Upper lobe of right lung (tissue), 1 donor: ENCODE data around the gene DHRS7B. TPM values are rescaled to one million over a fixed set of nuclear protein-coding genes. Genes with fewer than 3 reads are reported as not detected.
"Not testable (repeated sequence)": the region's sequence is repeated elsewhere in the genome, so short reads cannot be mapped to it uniquely, and the experiment has no call there.

Source experiments
- ATAC-seq: fragments of 200-7000 bp; cut with Tn5 transposase; one replicate; pipeline ENCODE4 v1.9.1; 2020; ENCODE audit warnings: mild to moderate bottlenecking, moderate library complexity
- DNase-seq: peaks from one replicate; pipeline ENCODE4 v3.0.0-alpha.2; 2020
- H3K27ac ChIP-seq: fragments of 200-600 bp; one replicate; pipeline ENCODE4 v1.8.0; 2022
- H3K27me3 ChIP-seq: fragments of 200-600 bp; one replicate; pipeline ENCODE4 v1.8.0; 2022; ENCODE audit warnings: mild to moderate bottlenecking
- H3K36me3 ChIP-seq: fragments of 200-600 bp; one replicate; pipeline ENCODE4 v1.8.0; 2022
- H3K4me1 ChIP-seq: fragments of 200-600 bp; one replicate; pipeline ENCODE4 v1.8.0; 2022
- H3K4me3 ChIP-seq: fragments of 200-600 bp; one replicate; pipeline ENCODE4 v1.8.0; 2022; ENCODE audit warnings: mild to moderate bottlenecking
- H3K9me3 ChIP-seq: fragments of 200-600 bp; one replicate; pipeline ENCODE4 v1.8.0; 2022
- CTCF ChIP-seq: fragments of 200-600 bp; IDR thresholded peaks from one replicate; pipeline ENCODE4 v1.8.0; 2022; ENCODE audit warnings: antibody characterized with exemption
- intact Hi-C: fragments of 100-400 bp; cut with DNase I; formaldehyde crosslinking; loops from one replicate; pipeline ENCODE4 v1.11.0; 2022
- total RNA-seq: library from RNA; stranded (reverse); fragmentation: NEBNext Ultra II Directional; extraction: Animal tissue kit (Norgen Biotek cat#: 25700); gene quantifications from one replicate; pipeline ENCODE4 v1.2.1, GENCODE V29; 2021
- donor health status: DM: no; HTN: yes; CAD: no; lungs with severe emphysema.

Gene DHRS7B
- total RNA-seq, 1 donor from 2014 or later: 24.7 TPM

- H3K4me1 ChIP-seq: peaks cover 1% of the 10 kb centered on the region
These were observed 22.2 kb upstream of the DHRS7B start for GRCh38 chr17:21104608-21105007.

GRCh38 chr17:21105064-21105894 is 21.5 kb upstream of the DHRS7B start:
- H3K4me1 ChIP-seq: no peaks in the 10 kb centered on the region
- intact Hi-C loops: no loop called here
- H3K27me3 ChIP-seq: no peaks in the 10 kb centered on the region
- no peaks in the 10 kb centered on the region for H3K36me3 ChIP-seq
- DNase-seq: no peak
- ATAC-seq: no peak
- H3K9me3 ChIP-seq: no peaks in the 10 kb centered on the region
- H3K4me3 ChIP-seq: no peak overlapping the region
- no peak for TF ChIP-seq CTCF
- no peak overlapping the region for H3K27ac ChIP-seq

More at GRCh38 chr17:21104608-21105007, 22.2 kb upstream of the DHRS7B start:
- ATAC-seq (no peak), DNase-seq (no peak)
- Histone ChIP-seq H3K27me3 (no peaks in the 10 kb centered on the region), H3K9me3 (no peaks in the 10 kb centered on the region), H3K4me3 (no peak overlapping the region), H3K36me3 (no peaks in the 10 kb centered on the region), H3K27ac (no peak overlapping the region)
- intact Hi-C loops: no loop called here
- TF ChIP-seq CTCF: no peak

- no peak overlapping the region for H3K4me3 ChIP-seq
- ATAC-seq: no peak
- intact Hi-C loops: no loop called here
These were observed 20.4 kb upstream of the DHRS7B start for GRCh38 chr17:21106316-21106715.

GRCh38 chr17:21107067-21107650 is 19.6 kb upstream of the DHRS7B start:
- H3K27me3 ChIP-seq, H3K4me1 ChIP-seq, intact Hi-C loops: not testable (repeated sequence)

More at GRCh38 chr17:21106316-21106715, 20.4 kb upstream of the DHRS7B start:
- Histone ChIP-seq H3K27ac (no peak overlapping the region), H3K9me3 (no peaks in the 10 kb centered on the region), H3K36me3 (no peaks in the 10 kb centered on the region), H3K4me1 (no peaks in the 10 kb centered on the region), H3K27me3 (no peaks in the 10 kb centered on the region)
- no peak for DNase-seq
- no peak for TF ChIP-seq CTCF

GRCh38 chr17:21108651-21109050 is 18.1 kb upstream of the DHRS7B start:
- TF ChIP-seq CTCF: no peak
- no peaks in the 10 kb centered on the region for H3K36me3 ChIP-seq
- H3K27me3 ChIP-seq: no peaks in the 10 kb centered on the region
- H3K4me3 ChIP-seq: no peak overlapping the region
- no peaks in the 10 kb centered on the region for H3K4me1 ChIP-seq
- no peaks in the 10 kb centered on the region for H3K9me3 ChIP-seq
- DNase-seq: no peak
- ATAC-seq: no peak
- intact Hi-C loops: no loop called here
- H3K27ac ChIP-seq: no peak overlapping the region

More at GRCh38 chr17:21107067-21107650, 19.6 kb upstream of the DHRS7B start:
- ATAC-seq, H3K4me3 ChIP-seq, H3K36me3 ChIP-seq, DNase-seq, H3K27ac ChIP-seq, H3K9me3 ChIP-seq: not testable (repeated sequence)

GRCh38 chr17:21113049-21113690 is 13.6 kb upstream of the DHRS7B start:
- no peak for TF ChIP-seq CTCF
- no peak for DNase-seq
- intact Hi-C loops: no loop called here
- Histone ChIP-seq H3K27ac (no peak overlapping the region), H3K4me1 (no peaks in the 10 kb centered on the region), H3K9me3 (no peaks in the 10 kb centered on the region), H3K27me3 (no peaks in the 10 kb centered on the region), H3K36me3 (no peaks in the 10 kb centered on the region), H3K4me3 (no peak overlapping the region)
- no peak for ATAC-seq
